C4-2B (cell line): ENCODE measurements around the gene FNDC1.

Source experiments
- ZFX ChIP-seq: fragments of 450-650 bp; IDR thresholded peaks from 2 replicates; pipeline ENCODE4 v1.6.1; 2017
- TF ChIP-seq, protein P1 (sequence below): fragments of 450-650 bp; conservative IDR thresholded peaks from 2 replicates; pipeline ENCODE4 v1.5.1; 2017; ENCODE audit warnings: mild to moderate bottlenecking

DNA sequence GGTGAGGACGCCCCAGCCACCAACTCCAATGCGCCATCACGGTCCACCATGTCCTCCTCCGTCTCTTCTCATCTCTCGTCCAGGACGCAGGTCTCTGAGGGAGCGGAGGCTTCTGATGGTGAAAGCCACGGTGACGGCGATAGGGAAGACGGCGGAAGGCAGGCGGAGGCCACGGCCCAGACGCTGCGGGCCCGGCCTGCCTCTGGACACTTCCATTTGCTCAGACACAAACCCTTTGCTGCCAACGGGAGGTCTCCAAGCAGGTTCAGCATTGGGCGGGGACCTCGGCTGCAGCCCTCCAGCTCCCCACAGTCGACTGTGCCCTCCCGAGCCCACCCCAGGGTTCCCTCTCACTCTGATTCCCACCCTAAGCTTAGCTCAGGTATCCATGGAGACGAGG is 63.6 kb downstream of the FNDC1 start:
- TF ChIP-seq, protein P1, sequence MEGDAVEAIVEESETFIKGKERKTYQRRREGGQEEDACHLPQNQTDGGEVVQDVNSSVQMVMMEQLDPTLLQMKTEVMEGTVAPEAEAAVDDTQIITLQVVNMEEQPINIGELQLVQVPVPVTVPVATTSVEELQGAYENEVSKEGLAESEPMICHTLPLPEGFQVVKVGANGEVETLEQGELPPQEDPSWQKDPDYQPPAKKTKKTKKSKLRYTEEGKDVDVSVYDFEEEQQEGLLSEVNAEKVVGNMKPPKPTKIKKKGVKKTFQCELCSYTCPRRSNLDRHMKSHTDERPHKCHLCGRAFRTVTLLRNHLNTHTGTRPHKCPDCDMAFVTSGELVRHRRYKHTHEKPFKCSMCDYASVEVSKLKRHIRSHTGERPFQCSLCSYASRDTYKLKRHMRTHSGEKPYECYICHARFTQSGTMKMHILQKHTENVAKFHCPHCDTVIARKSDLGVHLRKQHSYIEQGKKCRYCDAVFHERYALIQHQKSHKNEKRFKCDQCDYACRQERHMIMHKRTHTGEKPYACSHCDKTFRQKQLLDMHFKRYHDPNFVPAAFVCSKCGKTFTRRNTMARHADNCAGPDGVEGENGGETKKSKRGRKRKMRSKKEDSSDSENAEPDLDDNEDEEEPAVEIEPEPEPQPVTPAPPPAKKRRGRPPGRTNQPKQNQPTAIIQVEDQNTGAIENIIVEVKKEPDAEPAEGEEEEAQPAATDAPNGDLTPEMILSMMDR = no peak
- no peak for TF ChIP-seq ZFX
